WTC11 (cell line): ENCODE data around the gene DOCK1. TPM values are rescaled to one million over a fixed set of nuclear protein-coding genes. Genes with fewer than 3 reads are reported as not detected.

ENCODE experiments used
- ATAC-seq: fragments of 200-7000 bp; cut with Tn5 transposase; 2 replicates; pipeline ENCODE4 v1.10.0; 2021; ENCODE audit warnings: mild to moderate bottlenecking, moderate library complexity
- CTCF ChIA-PET: fragments of 300-600 bp; sonication (Branson Sonifier 250); formaldehyde crosslinking; loops from one replicate; lab custom pipeline; 2021; ENCODE audit warnings: antibody characterized with exemption; lab: Charles Lee
- POLR2A ChIA-PET: fragments of 350-600 bp; sonication (Branson Sonifier 250); formaldehyde crosslinking; loops from one replicate; lab custom pipeline; 2021; ENCODE audit warnings: antibody characterized with exemption; lab: Charles Lee
- DNase-seq: peaks from one replicate; pipeline ENCODE4 v3.0.0; 2021; ENCODE audit warnings: low spot score
- H3K27ac Mint-ChIP-seq: 2 replicates; pipeline ENCODE4 v1.8.0; 2021; ENCODE audit warnings: mixed read lengths
- H3K27me3 Mint-ChIP-seq: 2 replicates; pipeline ENCODE4 v1.8.0; 2021; ENCODE audit warnings: low read depth, mild to moderate bottlenecking, moderate library complexity, mixed read lengths
- H3K36me3 Mint-ChIP-seq: 2 replicates; pipeline ENCODE4 v1.8.0; 2021; ENCODE audit warnings: mixed read lengths
- H3K4me1 Mint-ChIP-seq: 2 replicates; pipeline ENCODE4 v1.8.0; 2022; ENCODE audit warnings: mixed read lengths
- H3K4me3 Mint-ChIP-seq: 2 replicates; pipeline ENCODE4 v1.8.0; 2021; ENCODE audit warnings: mild to moderate bottlenecking, moderate library complexity, mixed read lengths
- H3K9me3 Mint-ChIP-seq: 2 replicates; pipeline ENCODE4 v1.8.0; 2021; ENCODE audit warnings: mixed read lengths
- CBFB ChIP-seq: sonication (generic); formaldehyde crosslinking; IDR thresholded peaks from 2 replicates; pipeline ENCODE4 v1.8.1; 2022; ENCODE audit warnings: mild to moderate bottlenecking, low read depth, missing genetic modification reagents
- CREB1 ChIP-seq: sonication (generic); formaldehyde crosslinking; IDR thresholded peaks from 2 replicates; pipeline ENCODE4 v1.8.0; 2023; ENCODE audit warnings: mild to moderate bottlenecking, missing genetic modification reagents
- EMX1 ChIP-seq: fragments of 250-450 bp; sonication (Bioruptor Pico); IDR thresholded peaks from 2 replicates; pipeline ENCODE4 v1.8.0; 2021; ENCODE audit warnings: mild to moderate bottlenecking
- FOXK1 ChIP-seq: sonication (generic); formaldehyde crosslinking; IDR thresholded peaks from 2 replicates; pipeline ENCODE4 v1.8.0; 2022; ENCODE audit warnings: mild to moderate bottlenecking, moderate library complexity, missing genetic modification reagents
- GABPB1 ChIP-seq: sonication (generic); formaldehyde crosslinking; IDR thresholded peaks from 2 replicates; pipeline ENCODE4 v1.8.1; 2023; ENCODE audit warnings: mild to moderate bottlenecking, missing genetic modification reagents
- NR2C2 ChIP-seq: sonication (generic); formaldehyde crosslinking; IDR thresholded peaks from 2 replicates; pipeline ENCODE4 v1.8.0; 2022; ENCODE audit warnings: mild to moderate bottlenecking, missing genetic modification reagents
- PREB ChIP-seq: sonication (generic); formaldehyde crosslinking; IDR thresholded peaks from 2 replicates; pipeline ENCODE4 v1.8.1; 2022; ENCODE audit warnings: mild to moderate bottlenecking, missing genetic modification reagents, moderate library complexity, borderline replicate concordance
- SMAD3 ChIP-seq: sonication (generic); formaldehyde crosslinking; IDR thresholded peaks from 2 replicates; pipeline ENCODE4 v1.8.0; 2022; ENCODE audit warnings: missing genetic modification reagents, mild to moderate bottlenecking, borderline replicate concordance
- ZBTB21 ChIP-seq: sonication (generic); formaldehyde crosslinking; IDR thresholded peaks from 2 replicates; pipeline ENCODE4 v1.8.1; 2023; ENCODE audit warnings: mild to moderate bottlenecking, missing genetic modification reagents, borderline replicate concordance
- ZNF138 ChIP-seq: sonication (generic); formaldehyde crosslinking; conservative IDR thresholded peaks from 2 replicates; pipeline ENCODE4 v1.8.1; 2022; ENCODE audit warnings: mild to moderate bottlenecking, moderate library complexity, missing genetic modification reagents
- ZNF671 ChIP-seq: fragments of 250-450 bp; sonication (Bioruptor Pico); IDR thresholded peaks from 2 replicates; pipeline ENCODE4 v1.8.0; 2021; ENCODE audit warnings: mild to moderate bottlenecking
- total RNA-seq: library from RNA; stranded (reverse); gene quantifications from 3 replicates; pipeline ENCODE4 v1.2.3, GENCODE V29; 2021
- TF ChIP-seq, protein P1 (sequence below): fragments of 250-450 bp; sonication (Bioruptor Pico); conservative IDR thresholded peaks from 2 replicates; pipeline ENCODE4 v1.9.0; 2021; ENCODE audit warnings: mild to moderate bottlenecking
- TF ChIP-seq, protein P2 (sequence below): fragments of 250-450 bp; sonication (Bioruptor Pico); IDR thresholded peaks from 2 replicates; pipeline ENCODE4 v1.9.0; 2021; ENCODE audit warnings: mild to moderate bottlenecking
- TF ChIP-seq, protein P3 (sequence below): sonication (generic); formaldehyde crosslinking; IDR thresholded peaks from 2 replicates; pipeline ENCODE4 v1.8.0; 2023; ENCODE audit warnings: mild to moderate bottlenecking, missing genetic modification reagents
- TF ChIP-seq, protein P4 (sequence below): sonication (generic); formaldehyde crosslinking; IDR thresholded peaks from 2 replicates; pipeline ENCODE4 v1.8.1; 2023; ENCODE audit warnings: mild to moderate bottlenecking, missing genetic modification reagents

DOCK1 gene
- total RNA-seq, 1 experiment from 2014 or later = 52.1 TPM

GRCh38 chr10:127278001-127278400, 372.8 kb downstream of the DOCK1 start:
- ATAC-seq (no peak), DNase-seq (no peak)
- no peak overlapping the region for H3K27ac Mint-ChIP-seq
- H3K36me3 Mint-ChIP-seq = peaks cover 31% of the 10 kb centered on the region
- ChIA-PET CTCF (no interaction called here), POLR2A (no interaction called here)
- no peak overlapping the region for H3K4me3 Mint-ChIP-seq
- no peaks in the 10 kb centered on the region; the same call in 1 of the 2 replicates for H3K27me3 Mint-ChIP-seq
- H3K4me1 Mint-ChIP-seq = peaks cover 42% of the 10 kb centered on the region
- H3K9me3 Mint-ChIP-seq = peaks cover 29% of the 10 kb centered on the region
- no peak for TF ChIP-seq ZNF671 (CRISPR knock-in tag)
- TF ChIP-seq GABPB1 (CRISPR knock-in tag) = 0 out of 2 replicates have a peak, but pooled peaks have one; percentile 28

- 0 out of 2 replicates have a peak, but pooled peaks have one; percentile 6 for TF ChIP-seq GABPB1 (CRISPR knock-in tag)
- TF ChIP-seq ZBTB21 (CRISPR knock-in tag) = no peak
- TF ChIP-seq SMAD3 (CRISPR knock-in tag) = no peak
- no peak for TF ChIP-seq PREB (CRISPR knock-in tag)
- DNase-seq (no peak), ATAC-seq (no peak)
- Mint-ChIP-seq H3K4me3 (no peak overlapping the region), H3K4me1 (peaks cover 42% of the 10 kb centered on the region), H3K27me3 (no peaks in the 10 kb centered on the region; the same call in 1 of the 2 replicates), H3K9me3 (peaks cover 28% of the 10 kb centered on the region), H3K27ac (no peak overlapping the region), H3K36me3 (peaks cover 29% of the 10 kb centered on the region)
- ChIA-PET CTCF (no interaction called here), POLR2A (no interaction called here)
These were observed 374.1 kb downstream of the DOCK1 start for GRCh38 chr10:127279334-127279774.

GRCh38 chr10:127280446-127280845, 375.2 kb downstream of the DOCK1 start:
- Mint-ChIP-seq H3K9me3 (peaks cover 25% of the 10 kb centered on the region), H3K27ac (peak overlapping the region; percentile 46; the same call in 1 of the 2 replicates), H3K4me3 (no peak overlapping the region), H3K27me3 (no peaks in the 10 kb centered on the region; the same call in 1 of the 2 replicates), H3K4me1 (peaks cover 42% of the 10 kb centered on the region), H3K36me3 (peaks cover 31% of the 10 kb centered on the region)
- DNase-seq (no peak), ATAC-seq (peak; percentile 53; the same call in 1 of the 2 replicates)
- ChIA-PET POLR2A (no interaction called here), CTCF (no interaction called here)
- no peak for TF ChIP-seq CREB1 (CRISPR knock-in tag)
- TF ChIP-seq, protein P1, sequence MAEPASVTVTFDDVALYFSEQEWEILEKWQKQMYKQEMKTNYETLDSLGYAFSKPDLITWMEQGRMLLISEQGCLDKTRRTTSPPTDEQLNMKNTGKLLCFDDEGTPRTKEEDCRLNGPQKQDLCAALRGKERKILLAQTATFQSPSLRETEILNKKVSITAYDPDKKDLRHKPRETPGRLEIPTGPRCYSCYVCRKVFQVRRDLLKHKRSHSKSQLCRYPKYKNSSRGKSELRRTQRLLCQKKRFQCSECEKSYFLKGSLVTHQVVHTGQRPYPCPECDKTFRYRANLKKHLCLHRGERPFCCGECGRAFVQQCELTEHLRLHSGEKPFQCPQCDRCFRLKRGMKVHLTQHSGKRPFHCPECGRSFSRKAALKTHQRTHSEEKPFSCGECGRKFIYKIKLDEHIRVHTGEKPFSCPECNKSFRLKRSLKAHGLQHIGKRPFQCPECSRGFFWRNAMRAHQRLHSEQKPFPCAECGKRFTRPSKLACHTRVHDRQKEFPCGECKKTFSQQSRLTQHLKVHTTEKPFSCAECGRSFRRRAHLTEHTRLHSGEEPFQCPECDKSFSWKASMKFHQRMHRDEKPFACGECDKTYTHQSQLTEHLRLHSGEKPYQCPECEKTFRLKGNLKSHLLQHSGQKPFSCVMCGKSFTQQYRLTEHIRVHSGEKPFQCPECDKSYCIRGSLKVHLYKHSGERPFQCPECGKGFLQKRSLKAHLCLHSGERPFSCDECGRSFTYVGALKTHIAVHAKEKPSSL = no peak
- no peak for TF ChIP-seq EMX1 (CRISPR knock-in tag)
- TF ChIP-seq, protein P2, sequence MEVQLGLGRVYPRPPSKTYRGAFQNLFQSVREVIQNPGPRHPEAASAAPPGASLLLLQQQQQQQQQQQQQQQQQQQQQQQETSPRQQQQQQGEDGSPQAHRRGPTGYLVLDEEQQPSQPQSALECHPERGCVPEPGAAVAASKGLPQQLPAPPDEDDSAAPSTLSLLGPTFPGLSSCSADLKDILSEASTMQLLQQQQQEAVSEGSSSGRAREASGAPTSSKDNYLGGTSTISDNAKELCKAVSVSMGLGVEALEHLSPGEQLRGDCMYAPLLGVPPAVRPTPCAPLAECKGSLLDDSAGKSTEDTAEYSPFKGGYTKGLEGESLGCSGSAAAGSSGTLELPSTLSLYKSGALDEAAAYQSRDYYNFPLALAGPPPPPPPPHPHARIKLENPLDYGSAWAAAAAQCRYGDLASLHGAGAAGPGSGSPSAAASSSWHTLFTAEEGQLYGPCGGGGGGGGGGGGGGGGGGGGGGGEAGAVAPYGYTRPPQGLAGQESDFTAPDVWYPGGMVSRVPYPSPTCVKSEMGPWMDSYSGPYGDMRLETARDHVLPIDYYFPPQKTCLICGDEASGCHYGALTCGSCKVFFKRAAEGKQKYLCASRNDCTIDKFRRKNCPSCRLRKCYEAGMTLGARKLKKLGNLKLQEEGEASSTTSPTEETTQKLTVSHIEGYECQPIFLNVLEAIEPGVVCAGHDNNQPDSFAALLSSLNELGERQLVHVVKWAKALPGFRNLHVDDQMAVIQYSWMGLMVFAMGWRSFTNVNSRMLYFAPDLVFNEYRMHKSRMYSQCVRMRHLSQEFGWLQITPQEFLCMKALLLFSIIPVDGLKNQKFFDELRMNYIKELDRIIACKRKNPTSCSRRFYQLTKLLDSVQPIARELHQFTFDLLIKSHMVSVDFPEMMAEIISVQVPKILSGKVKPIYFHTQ (CRISPR knock-in tag) = no peak
- TF ChIP-seq FOXK1 (CRISPR knock-in tag) = no peak
- no peak for TF ChIP-seq ZNF138
- TF ChIP-seq GABPB1 (CRISPR knock-in tag) = no peak
- TF ChIP-seq CBFB (CRISPR knock-in tag) = no peak
- TF ChIP-seq, protein P3, sequence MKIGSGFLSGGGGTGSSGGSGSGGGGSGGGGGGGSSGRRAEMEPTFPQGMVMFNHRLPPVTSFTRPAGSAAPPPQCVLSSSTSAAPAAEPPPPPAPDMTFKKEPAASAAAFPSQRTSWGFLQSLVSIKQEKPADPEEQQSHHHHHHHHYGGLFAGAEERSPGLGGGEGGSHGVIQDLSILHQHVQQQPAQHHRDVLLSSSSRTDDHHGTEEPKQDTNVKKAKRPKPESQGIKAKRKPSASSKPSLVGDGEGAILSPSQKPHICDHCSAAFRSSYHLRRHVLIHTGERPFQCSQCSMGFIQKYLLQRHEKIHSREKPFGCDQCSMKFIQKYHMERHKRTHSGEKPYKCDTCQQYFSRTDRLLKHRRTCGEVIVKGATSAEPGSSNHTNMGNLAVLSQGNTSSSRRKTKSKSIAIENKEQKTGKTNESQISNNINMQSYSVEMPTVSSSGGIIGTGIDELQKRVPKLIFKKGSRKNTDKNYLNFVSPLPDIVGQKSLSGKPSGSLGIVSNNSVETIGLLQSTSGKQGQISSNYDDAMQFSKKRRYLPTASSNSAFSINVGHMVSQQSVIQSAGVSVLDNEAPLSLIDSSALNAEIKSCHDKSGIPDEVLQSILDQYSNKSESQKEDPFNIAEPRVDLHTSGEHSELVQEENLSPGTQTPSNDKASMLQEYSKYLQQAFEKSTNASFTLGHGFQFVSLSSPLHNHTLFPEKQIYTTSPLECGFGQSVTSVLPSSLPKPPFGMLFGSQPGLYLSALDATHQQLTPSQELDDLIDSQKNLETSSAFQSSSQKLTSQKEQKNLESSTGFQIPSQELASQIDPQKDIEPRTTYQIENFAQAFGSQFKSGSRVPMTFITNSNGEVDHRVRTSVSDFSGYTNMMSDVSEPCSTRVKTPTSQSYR (CRISPR knock-in tag) = no peak
- TF ChIP-seq, protein P4, sequence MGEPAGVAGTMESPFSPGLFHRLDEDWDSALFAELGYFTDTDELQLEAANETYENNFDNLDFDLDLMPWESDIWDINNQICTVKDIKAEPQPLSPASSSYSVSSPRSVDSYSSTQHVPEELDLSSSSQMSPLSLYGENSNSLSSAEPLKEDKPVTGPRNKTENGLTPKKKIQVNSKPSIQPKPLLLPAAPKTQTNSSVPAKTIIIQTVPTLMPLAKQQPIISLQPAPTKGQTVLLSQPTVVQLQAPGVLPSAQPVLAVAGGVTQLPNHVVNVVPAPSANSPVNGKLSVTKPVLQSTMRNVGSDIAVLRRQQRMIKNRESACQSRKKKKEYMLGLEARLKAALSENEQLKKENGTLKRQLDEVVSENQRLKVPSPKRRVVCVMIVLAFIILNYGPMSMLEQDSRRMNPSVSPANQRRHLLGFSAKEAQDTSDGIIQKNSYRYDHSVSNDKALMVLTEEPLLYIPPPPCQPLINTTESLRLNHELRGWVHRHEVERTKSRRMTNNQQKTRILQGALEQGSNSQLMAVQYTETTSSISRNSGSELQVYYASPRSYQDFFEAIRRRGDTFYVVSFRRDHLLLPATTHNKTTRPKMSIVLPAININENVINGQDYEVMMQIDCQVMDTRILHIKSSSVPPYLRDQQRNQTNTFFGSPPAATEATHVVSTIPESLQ (CRISPR knock-in tag) = no peak
- no peak for TF ChIP-seq NR2C2 (CRISPR knock-in tag)
